HepG2 (cell line): Measurements from ENCODE around the gene ASXL1. TPM values are rescaled to one million over a fixed set of nuclear protein-coding genes. Genes with fewer than 3 reads are reported as not detected.
A peak's percentile ranks its signal among the peaks of the same experiment; 100 is the strongest.

Experiments
- ATF5 ChIP-seq: sonication (generic); formaldehyde crosslinking; IDR thresholded peaks from 2 replicates; pipeline ENCODE4 v1.4.0; 2020; ENCODE audit warnings: mild to moderate bottlenecking, low read depth, missing genetic modification reagents
- BORCS8-MEF2B ChIP-seq: sonication (generic); formaldehyde crosslinking; IDR thresholded peaks from 2 replicates; pipeline ENCODE4 v1.8.0; 2022; ENCODE audit warnings: mild to moderate bottlenecking, missing genetic modification reagents
- CBX5 ChIP-seq: sonication (generic); formaldehyde crosslinking; IDR thresholded peaks from 2 replicates; pipeline ENCODE4 v1.4.0; 2020; ENCODE audit warnings: missing genetic modification reagents, borderline replicate concordance
- CEBPG ChIP-seq: IDR thresholded peaks from 2 replicates; pipeline ENCODE4 v1.6.1; 2016
- CEBPZ ChIP-seq: IDR thresholded peaks from 2 replicates; pipeline ENCODE4 v1.6.1; 2012; ENCODE audit warnings: low read length, improper control_type of control experiment
- DMAP1 ChIP-seq: IDR thresholded peaks from 2 replicates; pipeline ENCODE4 v1.6.1; 2016
- ELK4 ChIP-seq: sonication (generic); formaldehyde crosslinking; IDR thresholded peaks from 2 replicates; pipeline ENCODE4 v1.9.0; 2021; ENCODE audit warnings: missing genetic modification reagents, borderline replicate concordance
- IRF1 ChIP-seq: sonication (generic); formaldehyde crosslinking; IDR thresholded peaks from 2 replicates; pipeline ENCODE4 v1.4.0; 2020; ENCODE audit warnings: low read depth, mild to moderate bottlenecking, missing genetic modification reagents
- NFIB ChIP-seq: sonication (generic); formaldehyde crosslinking; IDR thresholded peaks from 2 replicates; pipeline ENCODE4 v1.9.0; 2021; ENCODE audit warnings: missing genetic modification reagents, mild to moderate bottlenecking, borderline replicate concordance
- SMAD1 ChIP-seq: sonication (generic); formaldehyde crosslinking; IDR thresholded peaks from 2 replicates; pipeline ENCODE4 v1.4.0; 2020; ENCODE audit warnings: missing genetic modification reagents, low read depth, mild to moderate bottlenecking, borderline replicate concordance
- TBP ChIP-seq: sonication (generic); formaldehyde crosslinking; IDR thresholded peaks from 2 replicates; pipeline ENCODE4 v1.5.0; 2020; ENCODE audit warnings: missing genetic modification reagents
- TGIF2 ChIP-seq: IDR thresholded peaks from 2 replicates; pipeline ENCODE4 v1.6.1; 2016; ENCODE audit warnings: control low read depth, missing compliant biosample characterization
- WIZ ChIP-seq: sonication (generic); formaldehyde crosslinking; IDR thresholded peaks from 2 replicates; pipeline ENCODE4 v1.5.1; 2020; ENCODE audit warnings: mild to moderate bottlenecking, missing genetic modification reagents
- ZBTB33 ChIP-seq: sonication (generic); formaldehyde crosslinking; IDR thresholded peaks from 2 replicates; pipeline ENCODE4 v1.4.0; 2020; ENCODE audit warnings: missing genetic modification reagents
- ZKSCAN8 ChIP-seq: IDR thresholded peaks from 2 replicates; pipeline ENCODE4 v1.6.1; 2016; ENCODE audit warnings: borderline replicate concordance, missing genetic modification reagents, missing compliant biosample characterization
- ZNF546 ChIP-seq: sonication (generic); formaldehyde crosslinking; conservative IDR thresholded peaks from 2 replicates; pipeline ENCODE4 v1.8.1; 2023; ENCODE audit warnings: mild to moderate bottlenecking, missing genetic modification reagents
- ZNF550 ChIP-seq: sonication (generic); formaldehyde crosslinking; IDR thresholded peaks from 2 replicates; pipeline ENCODE4 v1.4.0; 2020; ENCODE audit warnings: mild to moderate bottlenecking, missing genetic modification reagents, borderline replicate concordance
- ZNF557 ChIP-seq: sonication (generic); formaldehyde crosslinking; IDR thresholded peaks from 2 replicates; pipeline ENCODE4 v1.4.0; 2020; ENCODE audit warnings: missing genetic modification reagents
- ZNF709 ChIP-seq: sonication (generic); formaldehyde crosslinking; IDR thresholded peaks from 2 replicates; pipeline ENCODE4 v1.5.0; 2020; ENCODE audit warnings: mild to moderate bottlenecking, missing genetic modification reagents
- ZNF768 ChIP-seq: sonication (generic); formaldehyde crosslinking; IDR thresholded peaks from 2 replicates; pipeline ENCODE4 v1.4.0; 2020; ENCODE audit warnings: missing genetic modification reagents
- ZNF839 ChIP-seq: sonication (generic); formaldehyde crosslinking; IDR thresholded peaks from 2 replicates; pipeline ENCODE4 v1.4.0; 2020; ENCODE audit warnings: missing genetic modification reagents, mild to moderate bottlenecking, borderline replicate concordance
- polyA plus RNA-seq, 8 experiments: library from polyadenylated mRNA; depleted of rRNA in 3 of 8; stranded (reverse) in 7 of 8; unstranded in 1 of 8; fragments of >200 nt; fragmentation: Illumina TruSeq in 4 of 8; extraction: Trizol in 4 of 8; gene quantifications; 2 replicates each; pipeline versions ENCODE4 v1.2.1 to v1.2.3, GENCODE V29; 2011 to 2016; ENCODE audit warnings: low read depth in 4 of 8, missing spikeins in 1 of 8, mixed read lengths in 1 of 8; ENCODE audit not compliant: insufficient read depth in 1 of 8
- total RNA-seq, 5 experiments: library from RNA; depleted of rRNA; stranded (reverse); fragments of >200 nt; fragmentation: Illumina TruSeq; extraction: Trizol; gene quantifications; 2 replicates each; pipeline ENCODE4 v1.2.3, GENCODE V29; 2016; ENCODE audit warnings: low read depth in 1 of 5

Gene ASXL1
- total and polyA plus RNA-seq, 2 of the 13 experiments (the other 11 are each of a cell fraction or from before 2014, with no cell fraction given) = 62.1 to 74.8 TPM

GRCh38 chr20:32483351-32484224 is 125.5 kb downstream of the ASXL1 start (continued):
- TF ChIP-seq ELK4 (CRISPR knock-in tag) (no peak), ZNF557 (CRISPR knock-in tag) (0 out of 2 replicates have a peak, but pooled peaks have one; percentile 62), IRF1 (CRISPR knock-in tag) (no peak), WIZ (no peak), CEBPZ (no peak), ATF5 (CRISPR knock-in tag) (no peak), ZNF546 (CRISPR knock-in tag) (no peak; the same call in 1 of the 2 replicates), ZNF709 (CRISPR knock-in tag) (peak; percentile 84; the same call in 1 of the 2 replicates), ZKSCAN8 (CRISPR knock-in tag) (no peak), NFIB (CRISPR knock-in tag) (no peak), TGIF2 (peak; percentile 74), DMAP1 (peak; percentile 74; the same call in 1 of the 2 replicates), SMAD1 (CRISPR knock-in tag) (no peak), ZBTB33 (CRISPR knock-in tag) (no peak), TBP (CRISPR knock-in tag) (peak; percentile 57; the same call in 1 of the 2 replicates), CEBPG (CRISPR knock-in tag) (no peak), ZNF839 (no peak), ZNF550 (0 out of 2 replicates have a peak, but pooled peaks have one; percentile 73), CBX5 (peak; percentile 67; the same call in 1 of the 2 replicates), BORCS8-MEF2B (no peak), ZNF768 (CRISPR knock-in tag) (peak; percentile 80; the same call in 1 of the 2 replicates)
